ENCODE results near the gene TIPRL. TPM values are rescaled to one million over a fixed set of nuclear protein-coding genes. Genes with fewer than 3 reads are reported as not detected.

TIPRL gene
- total and polyA plus RNA-seq, 9 of the 15 experiments (the other 6 are each of a cell fraction or from before 2014, with no cell fraction given), result 41.4 to 90.2 (median 69.9) TPM

GRCh38 chr1:168216171-168216570 lies 37.4 kb downstream of the TIPRL start:
- no TSS peak for BruUV-seq (replicated peaks)
- DNase-seq (ENCODE audit: extremely low read depth in 1 of 4, low spot score in 3 of 4) (no peak), ATAC-seq (no peak), FAIRE-seq (no peak)
- no peak overlapping the region for H3K4me2 ChIP-seq (ENCODE audit: insufficient read depth, low read length)
- H3K4me3 ChIP-seq, result no peak overlapping the region
- no peaks in the 10 kb centered on the region for H4K20me1 ChIP-seq (replicated peaks; ENCODE audit: control insufficient read depth, insufficient read depth, low read length)
- CTCF ChIA-PET (ENCODE audit: low intra/inter-chr PET ratio), result no interaction called here
- H3K27ac ChIP-seq (ENCODE audit: extremely low read depth, low read depth, low read length), result no peak overlapping the region
- no peak overlapping the region for H2AFZ ChIP-seq (ENCODE audit: low read depth, low read length)
- WGBS (ENCODE audit: insufficient coverage, low coverage, missing lambda C conversion rate), result 77% methylated on average over 3 of the region's 4 CpGs
- POLR2A ChIA-PET, result interaction anchor here (0.8 to 1.2 kb wide), 2 partner anchors 14 to 71 kb away, joined by 3 to 4 read pairs; no protein-coding TSS in a partner anchor
- H3K36me3 ChIP-seq (ENCODE audit: control insufficient read depth, insufficient read depth, low read length), result peaks cover 18% of the 10 kb centered on the region
- intact Hi-C loops (cut with micrococcal nuclease), result no loop called here
- no peak overlapping the region for H3K9ac ChIP-seq (ENCODE audit: insufficient read depth in 1 of 2, low read depth in 2 of 2, low read length in 2 of 2)
- H3K9me3 ChIP-seq (replicated peaks; ENCODE audit: control insufficient read depth, insufficient read depth, low read depth, low read length), result peaks cover 3% of the 10 kb centered on the region; the same call in 1 of the 2 replicates
- H3K79me2 ChIP-seq (ENCODE audit: control insufficient read depth, insufficient read depth, low read length), result peaks cover 18% of the 10 kb centered on the region
- no peaks in the 10 kb centered on the region for H3K27me3 ChIP-seq (ENCODE audit: control insufficient read depth in 2 of 2, insufficient read depth in 2 of 2, low read length in 2 of 2)
- in situ Hi-C loops (cut with MboI), result no loop called here
- H3K4me1 ChIP-seq (replicated peaks in 1 of 2; ENCODE audit: control insufficient read depth in 2 of 2, insufficient read depth in 2 of 2, low read length in 2 of 2), result peaks cover 5 to 26% of the 10 kb centered on the region in 2 experiments; a peak in 3 of 5 replicates
- H3K9me1 ChIP-seq (ENCODE audit: control insufficient read depth, insufficient read depth, low read length), result no peaks in the 10 kb centered on the region
- TF ChIP-seq STAT5A (IDR thresholded peaks at IDR 0.05; ENCODE audit: borderline replicate concordance, low read length) (no peak), RBM34 (IDR thresholded peaks at IDR 0.05; ENCODE audit: borderline replicate concordance, insufficient read depth, low read length) (no peak), ZNF133 (CRISPR knock-in tag; IDR thresholded peaks at IDR 0.05) (no peak), ETV1 (tag; conservative IDR thresholded peaks at IDR 0.05; ENCODE audit: low read depth) (no peak), FUS (optimal IDR thresholded peaks at IDR 0.05; ENCODE audit: low read depth, low read length) (no peak), RERE (CRISPR knock-in tag; IDR thresholded peaks at IDR 0.05; ENCODE audit: borderline replicate concordance) (no peak), THRA (IDR thresholded peaks at IDR 0.05) (no peak), SUPT5H (IDR thresholded peaks at IDR 0.05) (no peak), NFE2 (IDR thresholded peaks at IDR 0.05; ENCODE audit: low read depth) (no peak)
